H1 (cell line): ENCODE data around the gene SORD.
"Not testable (repeated sequence)": the region's sequence is repeated elsewhere in the genome, so short reads cannot be mapped to it uniquely, and the experiment has no call there.

Experiments used
- CBX5 ChIP-seq: fragments of 300-800, 300-1000 bp; sonication (generic); IDR thresholded peaks from 2 replicates; pipeline ENCODE4 v1.7.1; 2016; ENCODE audit warnings: antibody characterized with exemption, low read length, low read depth
- EP300 ChIP-seq, 2 experiments: IDR thresholded peaks; 1 replicate in 1 of 2; 2 replicates in 1 of 2; pipeline ENCODE4 v1.6.1; 2011 to 2012; ENCODE audit warnings: low read depth in 2 of 2, low read length in 2 of 2, mild to moderate bottlenecking in 2 of 2, borderline replicate concordance in 1 of 2, inconsistent platforms in 1 of 2, moderate library complexity in 1 of 2
- JUN ChIP-seq: IDR thresholded peaks from 2 replicates; pipeline ENCODE4 v1.6.1; 2011; ENCODE audit warnings: low read depth, mild to moderate bottlenecking, improper control_type of control experiment, low read length
- NRF1 ChIP-seq: IDR thresholded peaks from 2 replicates; pipeline ENCODE4 v1.6.1; 2011; ENCODE audit warnings: mild to moderate bottlenecking, low read depth, low read length, improper control_type of control experiment
- POLR2A ChIP-seq, 2 experiments: IDR thresholded peaks; 1 replicate in 1 of 2; 2 replicates in 1 of 2; pipeline ENCODE4 v1.6.1; 2011; ENCODE audit warnings: low read depth in 2 of 2, low read length in 2 of 2, mild to moderate bottlenecking in 2 of 2; ENCODE audit errors: control extremely low read depth in 1 of 2
- SRF ChIP-seq: IDR thresholded peaks from 2 replicates; pipeline ENCODE4 v1.6.1; 2011; ENCODE audit warnings: mild to moderate bottlenecking, low read depth, low read length, moderate library complexity
- TAF1 ChIP-seq: IDR thresholded peaks from 2 replicates; pipeline ENCODE4 v1.6.1; 2011; ENCODE audit warnings: mild to moderate bottlenecking, low read depth, low read length
- YY1 ChIP-seq: IDR thresholded peaks from 2 replicates; pipeline ENCODE4 v1.6.1; 2011; ENCODE audit warnings: low read depth, mild to moderate bottlenecking, low read length
- TF ChIP-seq, protein P1 (sequence below), 3 experiments: IDR thresholded peaks; 1 replicate in 2 of 3; 2 replicates in 1 of 3; pipeline versions ENCODE4 v1.5.1 to v1.6.1; 2011; ENCODE audit warnings: low read length in 3 of 3, mild to moderate bottlenecking in 3 of 3, inconsistent platforms in 2 of 3, low read depth in 1 of 3, moderate library complexity in 1 of 3; ENCODE audit not compliant: insufficient read depth in 1 of 3; ENCODE audit errors: control extremely low read depth in 1 of 3
- TF ChIP-seq, protein P2 (sequence below): IDR thresholded peaks from 2 replicates; pipeline ENCODE4 v1.6.1; 2012; ENCODE audit warnings: inconsistent platforms
- TF ChIP-seq, protein P3 (sequence below): IDR thresholded peaks from 2 replicates; pipeline ENCODE4 v1.6.1; 2012; ENCODE audit warnings: low read length, inconsistent platforms

DNA sequence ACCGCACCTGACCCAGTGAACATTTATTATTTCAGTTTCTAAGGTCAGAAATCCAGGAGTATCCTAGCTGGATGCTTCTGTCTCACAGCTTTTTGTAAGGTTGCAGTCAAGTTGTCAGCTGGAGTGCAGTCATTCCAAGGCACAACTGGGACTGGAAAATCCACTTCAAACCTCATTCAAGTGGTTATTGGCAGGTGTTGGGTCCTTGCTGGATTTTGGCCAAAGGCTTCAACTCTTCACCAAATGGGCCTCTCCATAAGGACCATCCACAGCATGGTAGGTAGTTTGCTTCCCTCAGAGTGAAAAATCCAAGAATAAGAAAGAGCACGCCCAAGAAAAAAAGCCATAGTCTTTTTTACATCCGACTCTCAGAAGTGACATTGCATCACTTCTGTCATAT is 46.8 kb upstream of the SORD start:
- TF ChIP-seq, protein P1, sequence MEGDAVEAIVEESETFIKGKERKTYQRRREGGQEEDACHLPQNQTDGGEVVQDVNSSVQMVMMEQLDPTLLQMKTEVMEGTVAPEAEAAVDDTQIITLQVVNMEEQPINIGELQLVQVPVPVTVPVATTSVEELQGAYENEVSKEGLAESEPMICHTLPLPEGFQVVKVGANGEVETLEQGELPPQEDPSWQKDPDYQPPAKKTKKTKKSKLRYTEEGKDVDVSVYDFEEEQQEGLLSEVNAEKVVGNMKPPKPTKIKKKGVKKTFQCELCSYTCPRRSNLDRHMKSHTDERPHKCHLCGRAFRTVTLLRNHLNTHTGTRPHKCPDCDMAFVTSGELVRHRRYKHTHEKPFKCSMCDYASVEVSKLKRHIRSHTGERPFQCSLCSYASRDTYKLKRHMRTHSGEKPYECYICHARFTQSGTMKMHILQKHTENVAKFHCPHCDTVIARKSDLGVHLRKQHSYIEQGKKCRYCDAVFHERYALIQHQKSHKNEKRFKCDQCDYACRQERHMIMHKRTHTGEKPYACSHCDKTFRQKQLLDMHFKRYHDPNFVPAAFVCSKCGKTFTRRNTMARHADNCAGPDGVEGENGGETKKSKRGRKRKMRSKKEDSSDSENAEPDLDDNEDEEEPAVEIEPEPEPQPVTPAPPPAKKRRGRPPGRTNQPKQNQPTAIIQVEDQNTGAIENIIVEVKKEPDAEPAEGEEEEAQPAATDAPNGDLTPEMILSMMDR (IDR thresholded peaks at IDR 0.05; ENCODE audit: control extremely low read depth in 1 of 3, insufficient read depth in 1 of 3, low read depth in 1 of 3, low read length in 3 of 3) = not testable (repeated sequence)
- TF ChIP-seq TAF1; CBX5; POLR2A (IDR thresholded peaks at IDR 0.05; ENCODE audit: control extremely low read depth in 1 of 2, low read depth in 2 of 2, low read length in 2 of 2); NRF1; JUN; EP300 (IDR thresholded peaks at IDR 0.05; ENCODE audit: borderline replicate concordance in 1 of 2, low read depth in 2 of 2, low read length in 2 of 2); SRF; YY1: not testable (repeated sequence)
- TF ChIP-seq, protein P2, sequence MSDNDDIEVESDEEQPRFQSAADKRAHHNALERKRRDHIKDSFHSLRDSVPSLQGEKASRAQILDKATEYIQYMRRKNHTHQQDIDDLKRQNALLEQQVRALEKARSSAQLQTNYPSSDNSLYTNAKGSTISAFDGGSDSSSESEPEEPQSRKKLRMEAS = not testable (repeated sequence)
- TF ChIP-seq, protein P3, sequence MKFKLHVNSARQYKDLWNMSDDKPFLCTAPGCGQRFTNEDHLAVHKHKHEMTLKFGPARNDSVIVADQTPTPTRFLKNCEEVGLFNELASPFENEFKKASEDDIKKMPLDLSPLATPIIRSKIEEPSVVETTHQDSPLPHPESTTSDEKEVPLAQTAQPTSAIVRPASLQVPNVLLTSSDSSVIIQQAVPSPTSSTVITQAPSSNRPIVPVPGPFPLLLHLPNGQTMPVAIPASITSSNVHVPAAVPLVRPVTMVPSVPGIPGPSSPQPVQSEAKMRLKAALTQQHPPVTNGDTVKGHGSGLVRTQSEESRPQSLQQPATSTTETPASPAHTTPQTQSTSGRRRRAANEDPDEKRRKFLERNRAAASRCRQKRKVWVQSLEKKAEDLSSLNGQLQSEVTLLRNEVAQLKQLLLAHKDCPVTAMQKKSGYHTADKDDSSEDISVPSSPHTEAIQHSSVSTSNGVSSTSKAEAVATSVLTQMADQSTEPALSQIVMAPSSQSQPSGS = not testable (repeated sequence)
